ENCODE data around the gene NHLRC2. TPM values are rescaled to one million over a fixed set of nuclear protein-coding genes. Genes with fewer than 3 reads are reported as not detected.

The NHLRC2 gene
- total RNA-seq, 1 experiment from 2014 or later = 39.8 TPM

GRCh38 chr10:113933894-113934532 lies 79.6 kb downstream of the NHLRC2 start:
- CTCF ChIA-PET = interaction anchor here (0.6 kb wide), 1 partner anchor 1192 kb away, joined by 3 read pairs; no protein-coding TSS in a partner anchor
- DNase-seq (ENCODE audit: unreplicated experiment) = no peak
- no peak for TF ChIP-seq CTCF (IDR thresholded peaks at IDR 0.05; ENCODE audit: unreplicated experiment)
- intact Hi-C loops (cut with micrococcal nuclease) = no loop called here
- POLR2A ChIA-PET = no interaction called here
- no TSS peak for BruUV-seq (replicated peaks)
- Mint-ChIP-seq H3K4me1 (ENCODE audit: insufficient read depth, unreplicated experiment) (no peaks in the 10 kb centered on the region), H3K9me3 (ENCODE audit: unreplicated experiment) (no peaks in the 10 kb centered on the region), H3K27me3 (ENCODE audit: insufficient read depth, unreplicated experiment) (no peaks in the 10 kb centered on the region), H3K4me3 (ENCODE audit: unreplicated experiment) (no peak overlapping the region), H3K36me3 (ENCODE audit: insufficient read depth, unreplicated experiment) (no peaks in the 10 kb centered on the region), H3K27ac (ENCODE audit: low read depth, unreplicated experiment) (no peak overlapping the region)

GRCh38 chr10:113937258-113937657 lies 82.8 kb downstream of the NHLRC2 start:
- Mint-ChIP-seq H3K4me1 (ENCODE audit: insufficient read depth, unreplicated experiment) (no peaks in the 10 kb centered on the region), H3K27me3 (ENCODE audit: insufficient read depth, unreplicated experiment) (no peaks in the 10 kb centered on the region), H3K4me3 (ENCODE audit: unreplicated experiment) (no peak overlapping the region), H3K27ac (ENCODE audit: low read depth, unreplicated experiment) (no peak overlapping the region), H3K36me3 (ENCODE audit: insufficient read depth, unreplicated experiment) (no peaks in the 10 kb centered on the region), H3K9me3 (ENCODE audit: unreplicated experiment) (no peaks in the 10 kb centered on the region)
- POLR2A ChIA-PET = no interaction called here
- CTCF ChIA-PET = no interaction called here
- intact Hi-C loops (cut with micrococcal nuclease) = no loop called here
- no peak for DNase-seq (ENCODE audit: unreplicated experiment)
- BruUV-seq (replicated peaks) = no TSS peak
- TF ChIP-seq CTCF (IDR thresholded peaks at IDR 0.05; ENCODE audit: unreplicated experiment) = no peak

- CTCF ChIA-PET = interaction anchor here (0.7 kb wide), 1 partner anchor 87 kb away, joined by 3 read pairs; no protein-coding TSS in a partner anchor
- no peak for DNase-seq (ENCODE audit: unreplicated experiment)
- no TSS peak for BruUV-seq (replicated peaks)
- Mint-ChIP-seq H3K4me3 (ENCODE audit: unreplicated experiment) (no peak overlapping the region), H3K27me3 (ENCODE audit: insufficient read depth, unreplicated experiment) (no peaks in the 10 kb centered on the region), H3K36me3 (ENCODE audit: insufficient read depth, unreplicated experiment) (no peaks in the 10 kb centered on the region), H3K27ac (ENCODE audit: low read depth, unreplicated experiment) (no peak overlapping the region), H3K4me1 (ENCODE audit: insufficient read depth, unreplicated experiment) (no peaks in the 10 kb centered on the region), H3K9me3 (ENCODE audit: unreplicated experiment) (no peaks in the 10 kb centered on the region)
- intact Hi-C loops (cut with micrococcal nuclease) = no loop called here
- POLR2A ChIA-PET = no interaction called here
- TF ChIP-seq CTCF (IDR thresholded peaks at IDR 0.05; ENCODE audit: unreplicated experiment) = no peak
These were observed 83.3 kb downstream of the NHLRC2 start for GRCh38 chr10:113937756-113938155.

- Mint-ChIP-seq H3K4me1 (ENCODE audit: insufficient read depth, unreplicated experiment) (no peaks in the 10 kb centered on the region), H3K9me3 (ENCODE audit: unreplicated experiment) (no peaks in the 10 kb centered on the region), H3K4me3 (ENCODE audit: unreplicated experiment) (no peak overlapping the region), H3K36me3 (ENCODE audit: insufficient read depth, unreplicated experiment) (no peaks in the 10 kb centered on the region), H3K27ac (ENCODE audit: low read depth, unreplicated experiment) (no peak overlapping the region), H3K27me3 (ENCODE audit: insufficient read depth, unreplicated experiment) (no peaks in the 10 kb centered on the region)
- ChIA-PET CTCF (interaction anchor here (0.9 to 1.1 kb wide), 2 partner anchors 159 to 235 kb away, joined by 3 to 4 read pairs; no protein-coding TSS in a partner anchor), POLR2A (interaction anchor here (1.1 kb wide), 1 partner anchor 16 kb away, joined by 3 read pairs; no protein-coding TSS in a partner anchor)
- DNase-seq (ENCODE audit: unreplicated experiment) = no peak
- no peak for TF ChIP-seq CTCF (IDR thresholded peaks at IDR 0.05; ENCODE audit: unreplicated experiment)
- intact Hi-C loops (cut with micrococcal nuclease) = no loop called here
- BruUV-seq (replicated peaks) = no TSS peak
These were observed 84.9 kb downstream of the NHLRC2 start for GRCh38 chr10:113939212-113939860.
